Measurements from ENCODE around the gene GATA2. TPM values are rescaled to one million over a fixed set of nuclear protein-coding genes. Genes with fewer than 3 reads are reported as not detected.
A peak's percentile ranks its signal among the peaks of the same experiment; 100 is the strongest.

The GATA2 gene
- total RNA-seq, 1 donor from 2014 or later: not detected

DNA sequence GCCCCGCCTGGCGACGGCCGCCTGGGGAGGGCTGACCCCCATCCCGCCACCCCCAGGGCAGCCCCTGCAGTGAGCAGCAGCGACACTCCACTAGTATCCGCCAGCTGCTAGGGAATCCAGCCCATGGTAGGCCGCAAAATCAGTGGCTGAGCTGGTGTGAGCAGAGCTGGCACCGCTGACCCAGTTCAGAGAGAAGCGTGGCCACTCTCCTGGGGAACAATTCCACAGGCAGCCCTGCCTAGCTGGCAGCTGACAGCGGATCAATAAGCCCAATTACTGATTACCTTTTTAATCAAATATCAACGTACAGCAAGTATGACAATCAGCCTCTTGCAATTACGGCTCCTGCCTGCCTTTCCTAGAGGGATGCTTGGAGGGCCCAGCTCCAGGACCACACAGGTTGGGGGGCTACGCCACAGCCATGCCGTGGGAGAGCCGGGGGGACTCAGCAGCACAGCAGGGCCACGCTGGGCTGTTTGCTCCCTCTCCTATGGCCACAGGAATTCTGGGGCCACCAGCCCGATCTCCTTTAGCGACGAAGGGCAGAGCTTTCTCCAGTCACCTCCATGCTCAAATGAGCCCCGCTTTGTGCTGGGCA lies 40.2 kb downstream of the GATA2 start:
- intact Hi-C loops (cut with micrococcal nuclease): no loop called here
- Mint-ChIP-seq H3K9me3 (no peaks in the 10 kb centered on the region), H3K4me1 (peaks cover 6% of the 10 kb centered on the region), H3K4me3 (no peak overlapping the region), H3K27me3 (peaks cover 45% of the 10 kb centered on the region), H3K27ac (no peak overlapping the region), H3K36me3 (ENCODE audit: low read depth) (no peaks in the 10 kb centered on the region)
- ChIA-PET CTCF (no interaction called here), POLR2A (no interaction called here)
- ATAC-seq (ENCODE audit: low read depth): no peak
- TF ChIP-seq, protein P1, sequence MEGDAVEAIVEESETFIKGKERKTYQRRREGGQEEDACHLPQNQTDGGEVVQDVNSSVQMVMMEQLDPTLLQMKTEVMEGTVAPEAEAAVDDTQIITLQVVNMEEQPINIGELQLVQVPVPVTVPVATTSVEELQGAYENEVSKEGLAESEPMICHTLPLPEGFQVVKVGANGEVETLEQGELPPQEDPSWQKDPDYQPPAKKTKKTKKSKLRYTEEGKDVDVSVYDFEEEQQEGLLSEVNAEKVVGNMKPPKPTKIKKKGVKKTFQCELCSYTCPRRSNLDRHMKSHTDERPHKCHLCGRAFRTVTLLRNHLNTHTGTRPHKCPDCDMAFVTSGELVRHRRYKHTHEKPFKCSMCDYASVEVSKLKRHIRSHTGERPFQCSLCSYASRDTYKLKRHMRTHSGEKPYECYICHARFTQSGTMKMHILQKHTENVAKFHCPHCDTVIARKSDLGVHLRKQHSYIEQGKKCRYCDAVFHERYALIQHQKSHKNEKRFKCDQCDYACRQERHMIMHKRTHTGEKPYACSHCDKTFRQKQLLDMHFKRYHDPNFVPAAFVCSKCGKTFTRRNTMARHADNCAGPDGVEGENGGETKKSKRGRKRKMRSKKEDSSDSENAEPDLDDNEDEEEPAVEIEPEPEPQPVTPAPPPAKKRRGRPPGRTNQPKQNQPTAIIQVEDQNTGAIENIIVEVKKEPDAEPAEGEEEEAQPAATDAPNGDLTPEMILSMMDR (IDR thresholded peaks at IDR 0.05): no peak
- DNase-seq: no peak

GRCh38 chr3:128452120-128452519 lies 40.9 kb downstream of the GATA2 start:
- no peak for DNase-seq
- Mint-ChIP-seq H3K9me3 (no peaks in the 10 kb centered on the region), H3K27me3 (peaks cover 41% of the 10 kb centered on the region), H3K4me1 (peaks cover 6% of the 10 kb centered on the region), H3K4me3 (no peak overlapping the region), H3K27ac (no peak overlapping the region), H3K36me3 (ENCODE audit: low read depth) (no peaks in the 10 kb centered on the region)
- ATAC-seq (ENCODE audit: low read depth): no peak
- CTCF ChIA-PET: no interaction called here
- TF ChIP-seq, protein P1 (IDR thresholded peaks at IDR 0.05): no peak
- intact Hi-C loops (cut with micrococcal nuclease): no loop called here
- POLR2A ChIA-PET: no interaction called here

DNA sequence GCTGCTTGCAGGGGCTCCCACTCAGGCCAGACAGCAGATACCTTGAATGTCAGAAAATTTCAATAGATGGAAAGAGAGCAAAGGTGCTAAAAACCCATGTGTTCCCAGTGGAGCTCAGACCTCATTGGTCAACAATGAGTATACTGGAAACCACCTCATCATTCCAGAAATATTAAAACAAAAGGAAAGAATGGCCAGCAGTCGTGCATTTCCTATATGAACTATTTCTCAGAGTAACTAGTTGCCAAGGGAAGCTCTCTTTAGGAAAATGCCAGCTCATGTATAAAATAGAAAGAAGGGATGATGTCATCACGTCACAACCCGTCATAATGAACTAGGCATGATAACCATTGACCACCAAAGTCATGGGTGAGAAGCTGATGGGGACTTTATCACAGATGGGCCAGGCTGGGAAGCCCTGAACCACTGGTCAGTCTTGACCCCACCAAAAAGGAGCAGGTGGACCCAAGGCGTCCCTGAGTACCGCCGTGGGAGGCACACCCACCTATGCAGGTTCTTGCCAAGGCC lies 43.8 kb downstream of the GATA2 start:
- H3K4me3 Mint-ChIP-seq: no peak overlapping the region
- intact Hi-C loops (cut with micrococcal nuclease): no loop called here
- H3K27me3 Mint-ChIP-seq: peaks cover 23% of the 10 kb centered on the region
- DNase-seq: no peak
- CTCF ChIA-PET: no interaction called here
- H3K36me3 Mint-ChIP-seq (ENCODE audit: low read depth): no peaks in the 10 kb centered on the region
- TF ChIP-seq, protein P1 (IDR thresholded peaks at IDR 0.05): no peak
- POLR2A ChIA-PET: no interaction called here
- H3K27ac Mint-ChIP-seq: no peak overlapping the region
- peaks cover 7% of the 10 kb centered on the region for H3K9me3 Mint-ChIP-seq
- ATAC-seq (ENCODE audit: low read depth): no peak
- H3K4me1 Mint-ChIP-seq: peaks cover 6% of the 10 kb centered on the region

DNA sequence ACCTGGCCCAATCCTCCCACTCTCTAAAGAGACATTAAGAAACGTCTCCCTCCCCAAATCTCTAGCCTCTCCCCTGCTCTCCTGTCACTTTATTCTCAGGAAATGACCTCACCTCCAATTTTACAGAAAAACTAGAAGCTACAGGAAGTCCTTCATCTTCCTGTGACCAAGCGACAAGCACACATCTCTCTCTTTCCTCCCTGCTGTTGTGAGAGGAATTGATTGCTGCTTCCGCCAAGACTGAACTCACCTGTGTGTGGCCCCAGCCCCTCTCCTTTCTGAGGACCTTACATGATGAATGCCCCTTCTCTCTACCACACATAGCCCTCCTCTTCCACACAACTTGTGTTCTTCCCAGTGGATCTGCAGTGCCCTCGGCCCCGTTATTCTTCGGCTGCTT lies 44.5 kb downstream of the GATA2 start:
- ChIA-PET POLR2A (no interaction called here), CTCF (no interaction called here)
- DNase-seq: no peak
- ATAC-seq (ENCODE audit: low read depth): no peak
- TF ChIP-seq, protein P1 (IDR thresholded peaks at IDR 0.05): no peak
- intact Hi-C loops (cut with micrococcal nuclease): no loop called here
- Mint-ChIP-seq H3K27me3 (peaks cover 24% of the 10 kb centered on the region), H3K9me3 (peaks cover 7% of the 10 kb centered on the region), H3K36me3 (ENCODE audit: low read depth) (no peaks in the 10 kb centered on the region), H3K4me1 (peaks cover 6% of the 10 kb centered on the region), H3K4me3 (no peak overlapping the region), H3K27ac (no peak overlapping the region)

GRCh38 chr3:128447561-128448013 lies 45.4 kb downstream of the GATA2 start:
- peaks cover 6% of the 10 kb centered on the region for H3K4me1 Mint-ChIP-seq
- H3K27me3 Mint-ChIP-seq: peaks cover 24% of the 10 kb centered on the region
- H3K9me3 Mint-ChIP-seq: peaks cover 7% of the 10 kb centered on the region
- DNase-seq (no peak), ATAC-seq (ENCODE audit: low read depth) (peak; percentile 68)
- intact Hi-C loops (cut with micrococcal nuclease): no loop called here
- POLR2A ChIA-PET: no interaction called here
- H3K4me3 Mint-ChIP-seq: no peak overlapping the region
- TF ChIP-seq, protein P1 (IDR thresholded peaks at IDR 0.05): no peak
- CTCF ChIA-PET: no interaction called here
- H3K36me3 Mint-ChIP-seq (ENCODE audit: low read depth): no peaks in the 10 kb centered on the region
- no peak overlapping the region for H3K27ac Mint-ChIP-seq

All from activated B cell treated with CpG ODN at 0.5 μM for 24 hours (primary cell).